Mesenchymal stem cell (in vitro differentiated cells and primary cell): ENCODE results near the gene ARL6IP4.

Experiments
- DNase-seq: peaks from one replicate; pipeline ENCODE4 v3.0.0-alpha.2; 2013
- H2AFZ ChIP-seq: one replicate; pipeline ENCODE4 v1.6.1; 2013; ENCODE audit warnings: low read depth, mild to moderate bottlenecking, control low read depth, inconsistent platforms, low read length, moderate library complexity
- H2AK5ac ChIP-seq: 2 replicates; pipeline ENCODE4 v1.6.1; 2013; ENCODE audit warnings: low read length, moderate library complexity, mild to moderate bottlenecking, inconsistent platforms; ENCODE audit not compliant: severe bottlenecking
- H2BK120ac ChIP-seq: one replicate; pipeline ENCODE4 v1.6.1; 2013; ENCODE audit warnings: low read depth, mild to moderate bottlenecking, inconsistent platforms, low read length, moderate library complexity
- H2BK12ac ChIP-seq, 2 experiments: one replicate each; pipeline ENCODE4 v1.6.1; 2013; ENCODE audit warnings: inconsistent platforms in 2 of 2, low read length in 2 of 2, mild to moderate bottlenecking in 2 of 2, moderate library complexity in 2 of 2, control low read depth in 1 of 2
- H2BK15ac ChIP-seq: one replicate; pipeline ENCODE4 v1.6.1; 2013; ENCODE audit warnings: mild to moderate bottlenecking, low read depth, inconsistent platforms; ENCODE audit not compliant: poor library complexity, severe bottlenecking
- H2BK5ac ChIP-seq: 2 replicates; pipeline ENCODE4 v1.6.1; 2013; ENCODE audit warnings: low read depth, mild to moderate bottlenecking, low read length, control low read depth, inconsistent platforms; ENCODE audit not compliant: poor library complexity, severe bottlenecking
- H3K14ac ChIP-seq, 2 experiments: one replicate each; pipeline ENCODE4 v1.6.1; 2013; ENCODE audit warnings: inconsistent platforms in 2 of 2, low read length in 2 of 2, control low read depth in 1 of 2, mild to moderate bottlenecking in 1 of 2, moderate library complexity in 1 of 2
- H3K18ac ChIP-seq, 2 experiments: one replicate each; pipeline ENCODE4 v1.6.1; 2013; ENCODE audit warnings: inconsistent platforms in 2 of 2, low read length in 2 of 2, control low read depth in 1 of 2, low read depth in 1 of 2, mild to moderate bottlenecking in 1 of 2
- H3K23ac ChIP-seq, 2 experiments: one replicate each; pipeline ENCODE4 v1.6.1; 2013; ENCODE audit warnings: inconsistent platforms in 2 of 2, low read length in 2 of 2, mild to moderate bottlenecking in 2 of 2, moderate library complexity in 2 of 2, control low read depth in 1 of 2
- H3K27ac ChIP-seq: 2 replicates; pipeline ENCODE4 v1.5.1; 2013; ENCODE audit warnings: mild to moderate bottlenecking, moderate library complexity, low read length, control low read depth, inconsistent platforms; ENCODE audit not compliant: poor library complexity, severe bottlenecking
- H3K27me3 ChIP-seq, 2 experiments: 2 replicates each; pipeline versions ENCODE4 v1.6.1 to v1.7.0; 2013; ENCODE audit warnings: low read length in 2 of 2, mild to moderate bottlenecking in 2 of 2, moderate library complexity in 2 of 2, control low read depth in 1 of 2, inconsistent platforms in 1 of 2; ENCODE audit not compliant: control insufficient read depth in 1 of 2, insufficient read depth in 1 of 2
- H3K36me3 ChIP-seq, 2 experiments: 2 replicates each; pipeline versions ENCODE4 v1.6.1 to v1.7.0; 2013; ENCODE audit warnings: low read length in 2 of 2, control low read depth in 1 of 2, inconsistent platforms in 1 of 2, low read depth in 1 of 2, mild to moderate bottlenecking in 1 of 2; ENCODE audit not compliant: insufficient read depth in 2 of 2, control insufficient read depth in 1 of 2
- H3K4ac ChIP-seq, 2 experiments: one replicate each; pipeline ENCODE4 v1.6.1; 2013; ENCODE audit warnings: inconsistent platforms in 2 of 2, low read length in 2 of 2, mild to moderate bottlenecking in 2 of 2, moderate library complexity in 2 of 2, control low read depth in 1 of 2, low read depth in 1 of 2
- H3K4me1 ChIP-seq: 2 replicates; pipeline ENCODE4 v1.6.1; 2013; ENCODE audit warnings: low read depth, low read length, control low read depth; ENCODE audit not compliant: control insufficient read depth, insufficient read depth
- H3K4me2 ChIP-seq: 2 replicates; pipeline ENCODE4 v1.6.1; 2013; ENCODE audit warnings: low read length, mild to moderate bottlenecking, inconsistent platforms; ENCODE audit not compliant: poor library complexity, severe bottlenecking
- H3K4me3 ChIP-seq, 2 experiments: 2 replicates each; pipeline versions ENCODE4 v1.5.1 to v1.7.0; 2013; ENCODE audit warnings: low read length in 2 of 2, mild to moderate bottlenecking in 2 of 2, control low read depth in 1 of 2, low read depth in 1 of 2; ENCODE audit not compliant: insufficient read depth in 1 of 2
- H3K79me1 ChIP-seq: replicated peaks from 2 replicates; pipeline ENCODE4 v1.6.1; 2013; ENCODE audit warnings: mild to moderate bottlenecking, control low read depth, low read length, inconsistent platforms; ENCODE audit not compliant: poor library complexity, severe bottlenecking
- H3K9ac ChIP-seq: 2 replicates; pipeline ENCODE4 v1.7.0; 2013; ENCODE audit warnings: mild to moderate bottlenecking, low read length, moderate library complexity
- H3K9me3 ChIP-seq: 2 replicates; pipeline ENCODE4 v1.7.0; 2013; ENCODE audit warnings: mild to moderate bottlenecking, low read length; ENCODE audit not compliant: control insufficient read depth
- H4K8ac ChIP-seq: one replicate; pipeline ENCODE4 v1.6.1; 2013; ENCODE audit warnings: inconsistent platforms, mild to moderate bottlenecking, low read length, moderate library complexity
- H4K91ac ChIP-seq: one replicate; pipeline ENCODE4 v1.6.1; 2013; ENCODE audit warnings: mild to moderate bottlenecking, low read length, inconsistent platforms
- WGBS: methylation state at CpG from one replicate; pipeline ENCODE4 v1.1.7; 2013; ENCODE audit warnings: mixed read lengths; 5-methylcytosine and 5-hydroxymethylcytosine counted together

ARL6IP4 gene

DNA sequence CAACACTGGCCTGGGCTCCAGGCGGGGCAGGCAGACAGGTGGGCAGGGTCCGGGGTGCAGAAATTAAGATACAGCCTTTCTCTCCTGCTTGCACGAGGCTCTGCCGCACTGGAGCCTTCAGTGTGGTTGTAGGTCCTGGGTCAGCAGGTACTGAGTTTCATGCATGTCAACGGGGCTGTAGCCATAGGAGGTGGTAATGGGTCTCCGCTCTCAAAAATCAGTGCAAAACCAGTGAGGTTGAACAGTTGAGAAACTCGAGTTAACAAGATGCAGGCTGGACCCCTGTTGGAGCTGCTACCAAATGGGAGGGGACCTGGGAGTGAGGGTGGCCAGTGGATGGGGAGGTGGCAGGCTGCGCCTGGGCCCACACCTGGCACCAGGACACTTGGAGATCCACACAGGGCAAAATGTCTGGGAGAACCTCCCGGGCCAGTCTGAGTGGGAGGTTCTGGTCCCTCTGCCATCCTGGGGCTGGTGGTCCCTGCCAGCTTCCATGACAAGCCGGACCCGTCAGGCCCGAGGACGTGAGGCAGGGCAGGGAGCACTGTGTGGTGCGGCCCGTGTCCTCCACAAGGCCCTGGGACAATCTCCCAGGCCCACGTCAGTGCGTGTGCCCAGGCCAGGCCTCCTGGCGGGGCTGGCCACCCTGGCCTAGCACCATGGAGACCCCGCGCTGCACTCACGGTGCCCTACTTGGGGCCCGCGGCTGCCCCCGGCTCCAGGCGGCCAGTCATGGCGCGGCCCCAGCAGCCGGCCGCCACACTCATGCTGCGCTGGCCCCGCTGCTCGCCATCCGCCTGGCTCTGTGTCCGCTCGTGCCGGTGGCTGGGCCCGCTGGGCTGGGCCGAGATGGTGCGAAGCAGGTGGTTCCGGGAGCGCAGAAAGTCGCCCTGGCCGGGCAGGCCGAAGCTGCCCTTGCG is 5.1 kb downstream of the ARL6IP4 start:
- Histone ChIP-seq H3K4me2 (no peak overlapping the region), H2BK12ac (no peak overlapping the region), H3K9me3 (no peaks in the 10 kb centered on the region), H3K4ac (no peak overlapping the region), H2BK15ac (no peak overlapping the region), H4K91ac (peak overlapping the region; percentile 4), H2AK5ac (no peak overlapping the region), H4K8ac (peak overlapping the region; percentile 27), H3K4me3 (no peak overlapping the region), H3K27me3 (no peaks in the 10 kb centered on the region), H3K79me1 (peaks cover 10% of the 10 kb centered on the region), H3K27ac (no peak overlapping the region), H3K36me3 (peaks cover 42 to 72% of the 10 kb centered on the region in 2 experiments), H2BK5ac (no peak overlapping the region), H3K9ac (peak overlapping the region; percentile 71), H2AFZ (no peak overlapping the region), H2BK120ac (no peak overlapping the region), H3K18ac (no peak overlapping the region), H3K23ac (no peak overlapping the region), H3K4me1 (peaks cover 36% of the 10 kb centered on the region), H3K14ac (no peak overlapping the region)
- 96% methylated on average over 45 of the region's 45 CpGs for WGBS
- DNase-seq: no peak

DNA sequence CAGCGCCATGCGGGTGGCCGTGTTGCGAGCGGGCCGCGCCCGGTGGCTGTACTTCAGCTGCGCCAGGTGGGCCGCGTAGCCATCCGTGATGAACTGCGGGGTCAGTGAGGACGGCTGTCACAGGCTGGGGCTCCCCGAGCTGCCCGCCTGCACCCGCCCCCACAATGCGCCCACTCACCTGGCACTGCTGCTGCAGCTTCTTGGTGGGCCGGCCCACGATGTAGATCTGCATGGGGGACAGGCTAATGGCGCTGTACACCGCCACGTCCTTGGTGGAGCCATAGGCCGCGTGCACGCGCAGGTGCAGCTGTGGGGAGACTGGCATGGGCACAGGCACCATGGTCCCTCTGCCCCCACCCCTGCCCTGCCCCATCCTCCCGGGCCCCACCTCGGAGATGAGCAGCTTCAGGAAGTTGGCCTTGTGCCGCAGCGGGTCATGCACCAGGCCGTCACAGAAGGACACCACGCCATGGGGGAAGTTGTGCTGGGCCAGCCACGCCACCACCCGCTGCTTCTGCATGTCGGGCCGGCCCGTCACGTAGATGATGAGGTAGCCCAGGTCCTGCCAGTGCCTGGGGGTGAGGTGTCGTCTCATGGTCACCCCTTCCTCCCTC is 5.9 kb downstream of the ARL6IP4 start:
- Histone ChIP-seq H2BK5ac (no peak overlapping the region), H3K9ac (no peak overlapping the region), H3K4me2 (no peak overlapping the region), H3K9me3 (no peaks in the 10 kb centered on the region), H4K91ac (no peak overlapping the region), H3K4me1 (peaks cover 36% of the 10 kb centered on the region), H3K4ac (no peak overlapping the region), H3K14ac (no peak overlapping the region), H2BK15ac (no peak overlapping the region), H2BK12ac (no peak overlapping the region), H2BK120ac (no peak overlapping the region), H3K79me1 (peaks cover 10% of the 10 kb centered on the region), H3K27ac (no peak overlapping the region), H2AK5ac (no peak overlapping the region), H3K27me3 (no peaks in the 10 kb centered on the region), H3K4me3 (no peak overlapping the region), H3K18ac (no peak overlapping the region), H3K36me3 (peaks cover 44 to 76% of the 10 kb centered on the region in 2 experiments), H3K23ac (no peak overlapping the region), H4K8ac (no peak overlapping the region), H2AFZ (no peak overlapping the region)
- 96% methylated on average over 33 of the region's 40 CpGs for WGBS
- no peak for DNase-seq

DNA sequence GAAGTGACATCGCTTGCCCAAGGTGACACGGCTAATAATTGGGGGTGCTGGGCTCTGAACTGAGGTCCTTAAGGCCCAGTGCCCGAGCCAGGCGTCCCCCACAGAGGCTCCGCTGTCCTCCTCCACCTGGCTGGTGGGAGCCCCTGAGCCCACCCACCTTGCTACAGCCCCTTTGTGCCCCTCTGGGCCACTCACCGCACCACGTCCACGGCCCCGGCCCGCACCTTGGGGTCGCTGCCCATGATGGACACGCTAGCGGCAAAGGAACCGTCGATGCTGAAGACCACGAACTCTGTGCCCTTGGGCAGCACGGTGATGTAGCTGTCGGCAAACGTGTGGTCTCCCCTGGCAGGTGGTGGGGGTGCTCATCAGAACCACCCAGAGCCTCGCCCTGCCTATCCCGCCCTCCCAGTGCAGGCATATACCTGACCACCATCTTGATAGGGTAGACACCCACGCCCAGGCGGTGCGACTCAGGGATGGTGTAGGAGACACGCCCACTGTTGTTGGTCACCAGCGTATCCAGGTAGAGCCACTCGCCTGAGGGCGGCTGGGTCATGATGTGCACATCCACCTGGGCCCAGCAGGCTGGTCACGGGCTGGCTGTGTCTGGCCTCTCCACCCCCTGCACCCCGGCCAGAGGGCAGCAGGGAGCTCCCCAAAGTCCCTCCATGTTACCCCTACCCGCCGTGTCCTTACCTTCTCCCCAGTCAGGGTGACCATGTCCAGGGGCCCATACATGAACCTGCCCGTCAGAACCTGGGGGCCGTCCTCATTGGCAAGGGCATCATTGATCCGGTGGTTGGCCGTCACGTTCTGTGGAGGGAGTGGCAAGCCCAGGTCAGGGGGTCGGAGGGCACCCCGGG is 6.8 kb downstream of the ARL6IP4 start:
- Histone ChIP-seq H2BK12ac (no peak overlapping the region), H3K9me3 (no peaks in the 10 kb centered on the region)
- 96% methylated on average over 39 of the region's 39 CpGs for WGBS

More for the DNA sequence above, 6.8 kb downstream of the ARL6IP4 start:
- Histone ChIP-seq H3K36me3 (peaks cover 44 to 69% of the 10 kb centered on the region in 2 experiments), H3K14ac (no peak overlapping the region), H3K18ac (no peak overlapping the region), H3K23ac (no peak overlapping the region), H2BK15ac (no peak overlapping the region), H2AFZ (no peak overlapping the region), H4K8ac (no peak overlapping the region), H3K4me1 (peaks cover 27% of the 10 kb centered on the region), H3K4me3 (no peak overlapping the region), H3K9ac (no peak overlapping the region), H3K27ac (no peak overlapping the region), H4K91ac (peak overlapping the region; percentile 48), H2AK5ac (no peak overlapping the region), H3K4ac (no peak overlapping the region), H3K79me1 (peaks cover 7% of the 10 kb centered on the region), H2BK5ac (no peak overlapping the region), H3K27me3 (no peaks in the 10 kb centered on the region), H2BK120ac (no peak overlapping the region), H3K4me2 (no peak overlapping the region)
- no peak for DNase-seq
